PFSK-1 (cell line): Measurements from ENCODE around the gene DEPDC1B.

Experiments used
- POLR2AphosphoS5 ChIP-seq: IDR thresholded peaks from 2 replicates; pipeline ENCODE4 v1.6.1; 2012; ENCODE audit warnings: low read depth, mild to moderate bottlenecking, control low read depth, low read length, moderate library complexity
- SIN3A ChIP-seq: IDR thresholded peaks from 2 replicates; pipeline ENCODE4 v1.6.1; 2012; ENCODE audit warnings: mild to moderate bottlenecking, low read length, moderate library complexity, borderline replicate concordance; ENCODE audit not compliant: insufficient read depth
- TAF1 ChIP-seq: IDR thresholded peaks from 2 replicates; pipeline ENCODE4 v1.6.1; 2012; ENCODE audit warnings: low read length, control low read depth, borderline replicate concordance; ENCODE audit not compliant: insufficient read depth
- TF ChIP-seq, protein P1 (sequence below), 2 experiments: IDR thresholded peaks; 2 replicates each; pipeline versions ENCODE4 v1.6.1 to v1.8.0; 2011 to 2012; ENCODE audit warnings: low read depth in 2 of 2, low read length in 2 of 2, control low read depth in 1 of 2, inconsistent platforms in 1 of 2, mild to moderate bottlenecking in 1 of 2, moderate library complexity in 1 of 2; ENCODE audit not compliant: insufficient read depth in 1 of 2

DNA sequence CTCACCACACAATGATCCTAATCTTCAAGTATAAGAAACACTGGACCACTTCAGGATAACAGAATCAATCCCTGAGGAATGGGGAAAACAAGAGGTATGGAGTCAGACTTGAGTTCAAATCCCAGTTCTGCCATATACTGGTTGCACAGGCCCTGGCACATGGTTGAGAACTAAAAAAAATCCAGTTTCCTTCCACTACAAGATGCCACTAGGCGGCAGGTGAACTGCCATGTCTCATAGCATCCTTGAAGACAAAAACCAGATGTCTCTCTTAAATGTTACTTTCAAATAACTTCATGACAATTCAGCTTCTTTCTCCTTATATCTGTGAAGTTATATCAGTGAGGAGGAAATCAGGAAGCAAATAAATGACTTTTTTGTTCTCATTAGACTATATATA, 11.0 kb downstream of the DEPDC1B start:
- no peak for TF ChIP-seq TAF1
- TF ChIP-seq, protein P1, sequence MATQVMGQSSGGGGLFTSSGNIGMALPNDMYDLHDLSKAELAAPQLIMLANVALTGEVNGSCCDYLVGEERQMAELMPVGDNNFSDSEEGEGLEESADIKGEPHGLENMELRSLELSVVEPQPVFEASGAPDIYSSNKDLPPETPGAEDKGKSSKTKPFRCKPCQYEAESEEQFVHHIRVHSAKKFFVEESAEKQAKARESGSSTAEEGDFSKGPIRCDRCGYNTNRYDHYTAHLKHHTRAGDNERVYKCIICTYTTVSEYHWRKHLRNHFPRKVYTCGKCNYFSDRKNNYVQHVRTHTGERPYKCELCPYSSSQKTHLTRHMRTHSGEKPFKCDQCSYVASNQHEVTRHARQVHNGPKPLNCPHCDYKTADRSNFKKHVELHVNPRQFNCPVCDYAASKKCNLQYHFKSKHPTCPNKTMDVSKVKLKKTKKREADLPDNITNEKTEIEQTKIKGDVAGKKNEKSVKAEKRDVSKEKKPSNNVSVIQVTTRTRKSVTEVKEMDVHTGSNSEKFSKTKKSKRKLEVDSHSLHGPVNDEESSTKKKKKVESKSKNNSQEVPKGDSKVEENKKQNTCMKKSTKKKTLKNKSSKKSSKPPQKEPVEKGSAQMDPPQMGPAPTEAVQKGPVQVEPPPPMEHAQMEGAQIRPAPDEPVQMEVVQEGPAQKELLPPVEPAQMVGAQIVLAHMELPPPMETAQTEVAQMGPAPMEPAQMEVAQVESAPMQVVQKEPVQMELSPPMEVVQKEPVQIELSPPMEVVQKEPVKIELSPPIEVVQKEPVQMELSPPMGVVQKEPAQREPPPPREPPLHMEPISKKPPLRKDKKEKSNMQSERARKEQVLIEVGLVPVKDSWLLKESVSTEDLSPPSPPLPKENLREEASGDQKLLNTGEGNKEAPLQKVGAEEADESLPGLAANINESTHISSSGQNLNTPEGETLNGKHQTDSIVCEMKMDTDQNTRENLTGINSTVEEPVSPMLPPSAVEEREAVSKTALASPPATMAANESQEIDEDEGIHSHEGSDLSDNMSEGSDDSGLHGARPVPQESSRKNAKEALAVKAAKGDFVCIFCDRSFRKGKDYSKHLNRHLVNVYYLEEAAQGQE (IDR thresholded peaks at IDR 0.05; ENCODE audit: insufficient read depth in 1 of 2, low read depth in 2 of 2, low read length in 2 of 2) = no peak
- TF ChIP-seq POLR2AphosphoS5 = no peak
- TF ChIP-seq SIN3A = no peak
